ENCODE measurements around the gene SF3A2.

The SF3A2 gene

DNA sequence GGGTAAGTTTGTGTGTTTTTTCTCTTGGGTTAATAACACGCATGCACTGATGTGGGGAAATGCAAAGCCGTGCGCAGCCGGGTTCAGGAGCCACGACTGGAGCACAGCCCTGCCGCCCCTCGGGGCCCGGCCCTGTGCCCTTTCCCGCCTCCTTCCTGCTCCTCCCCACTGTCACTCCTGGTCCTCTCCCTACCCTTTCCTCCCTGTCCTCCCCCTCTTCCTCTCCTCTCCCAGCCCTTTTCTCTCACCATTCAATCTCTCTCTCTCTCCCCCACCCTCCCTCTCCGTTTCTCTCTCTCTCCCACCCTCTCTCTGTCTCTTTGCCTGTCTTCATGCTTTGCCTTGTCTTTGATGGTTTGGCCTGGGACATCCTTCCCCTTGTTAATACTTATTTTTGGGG, 27.6 kb upstream of the SF3A2 start:
- no peak for DNase-seq

DNA sequence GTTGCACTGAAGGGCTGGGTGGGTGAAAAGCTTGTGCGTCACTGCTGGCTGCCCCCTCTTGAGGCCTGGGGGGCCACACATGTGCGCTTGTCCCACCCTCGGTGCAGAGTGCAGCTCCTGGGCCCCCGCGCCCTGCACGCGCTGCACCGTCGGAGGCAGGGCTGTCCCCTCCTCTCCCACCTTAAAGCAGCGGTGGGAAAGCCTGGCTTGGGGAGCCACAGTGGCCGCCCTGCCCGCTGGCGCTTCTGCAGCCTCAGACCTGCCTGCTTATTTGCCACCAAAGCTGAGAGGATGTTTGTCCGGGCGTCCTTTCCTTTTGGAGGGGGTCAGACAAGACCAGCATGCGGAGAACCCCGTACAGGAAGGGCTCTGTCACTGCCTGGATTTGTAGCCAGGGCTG, 27.2 kb upstream of the SF3A2 start:
- no peak for DNase-seq

DNA sequence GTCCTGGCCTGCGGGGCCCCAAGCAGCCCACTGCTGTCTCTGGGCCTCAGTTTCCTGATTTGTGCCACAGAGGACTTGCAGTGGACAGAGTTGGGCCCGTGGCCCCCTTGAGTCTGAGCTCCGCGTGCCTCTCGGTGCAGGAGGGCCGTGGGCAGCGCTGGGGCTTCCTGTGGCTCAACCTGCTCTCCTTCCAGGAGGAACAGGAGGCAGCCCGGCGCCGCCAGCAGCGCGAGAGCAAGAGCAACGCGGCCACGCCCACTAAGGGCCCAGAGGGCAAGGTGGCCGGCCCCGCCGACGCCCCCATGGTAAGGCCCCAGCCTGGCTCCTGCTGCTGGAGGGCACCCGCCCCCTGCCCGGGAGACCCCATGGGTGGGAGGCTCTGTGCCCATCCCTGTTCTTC, 26.4 kb upstream of the SF3A2 start:
- DNase-seq, result no peak

DNA sequence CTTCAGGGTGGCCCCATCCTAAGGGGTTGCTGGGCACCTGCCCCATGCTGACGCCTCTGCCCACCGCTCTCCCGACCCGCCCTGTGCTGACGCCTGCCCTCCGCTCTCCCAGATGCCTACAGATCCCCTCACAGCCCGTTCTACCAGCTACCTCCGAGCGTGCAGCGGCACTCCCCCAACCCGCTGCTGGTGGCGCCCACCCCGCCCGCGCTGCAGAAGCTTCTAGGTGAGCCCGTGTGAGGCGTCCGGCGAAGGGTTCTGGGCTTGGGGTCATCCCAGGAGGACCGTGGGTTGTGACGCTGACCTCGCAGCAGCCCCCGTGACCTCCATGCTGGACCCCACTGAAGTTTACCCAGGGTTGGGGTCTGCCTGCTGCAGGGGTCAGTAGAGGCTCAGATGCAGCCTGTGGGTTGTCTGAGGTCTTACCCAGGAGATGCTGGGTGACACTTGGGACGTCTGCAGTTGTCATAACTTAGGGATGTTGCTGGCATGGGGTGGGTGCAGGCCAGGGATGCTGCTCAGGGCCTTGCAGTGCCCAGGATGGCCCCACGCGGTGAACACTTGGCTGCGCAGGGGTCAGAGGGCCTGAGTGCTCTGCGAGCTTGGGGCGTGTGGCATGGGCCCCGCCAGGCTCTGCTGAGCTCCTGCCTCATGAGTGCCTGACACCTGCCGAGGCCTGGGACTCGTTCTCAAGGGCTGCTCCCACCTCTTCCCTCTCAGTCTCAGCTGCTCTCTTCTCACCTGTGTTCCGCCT, 25.5 kb upstream of the SF3A2 start:
- DNase-seq, result no peak

DNA sequence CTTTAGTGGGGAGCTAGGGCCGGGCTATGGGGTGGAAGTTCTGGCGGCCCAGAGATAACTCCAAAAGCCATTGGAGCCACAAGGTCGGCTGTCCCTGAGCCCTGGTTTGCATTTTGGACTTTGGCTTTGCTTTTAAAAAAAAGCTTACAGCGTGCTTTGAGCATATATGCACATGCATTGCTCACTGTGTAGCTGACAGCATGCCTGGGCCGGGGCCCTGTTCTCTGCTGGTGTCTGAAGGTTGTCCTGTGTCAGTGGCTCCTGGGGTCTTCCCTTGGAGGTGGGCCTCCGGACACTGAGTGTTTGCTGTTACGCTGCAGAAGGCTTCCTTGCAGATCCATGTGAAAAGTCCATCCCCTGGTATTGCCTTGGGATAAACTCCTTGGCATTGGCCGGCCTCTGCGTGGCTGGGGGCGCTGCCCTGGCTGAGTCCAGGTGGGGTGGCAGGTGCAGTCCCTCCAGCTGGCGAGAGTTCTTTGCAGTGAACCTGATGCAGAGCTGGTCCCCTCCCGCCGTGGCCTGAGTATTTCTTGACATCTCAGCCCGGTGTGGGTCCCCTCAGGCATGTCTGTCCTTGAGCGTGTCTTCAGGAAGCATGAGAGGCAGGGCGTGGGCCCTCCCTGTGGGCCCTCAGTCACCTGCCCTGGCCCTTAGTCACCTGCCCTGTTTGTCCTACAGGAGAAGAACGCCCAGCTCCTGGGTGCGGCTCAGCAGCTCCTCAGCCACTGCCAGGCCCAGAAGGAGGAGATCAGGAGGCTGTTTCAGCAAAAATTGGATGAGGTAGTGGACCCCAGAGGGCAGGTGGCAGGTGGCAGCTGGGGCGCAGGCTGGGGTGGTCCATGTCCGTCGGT, 23.5 kb upstream of the SF3A2 start:
- no peak for DNase-seq

DNA sequence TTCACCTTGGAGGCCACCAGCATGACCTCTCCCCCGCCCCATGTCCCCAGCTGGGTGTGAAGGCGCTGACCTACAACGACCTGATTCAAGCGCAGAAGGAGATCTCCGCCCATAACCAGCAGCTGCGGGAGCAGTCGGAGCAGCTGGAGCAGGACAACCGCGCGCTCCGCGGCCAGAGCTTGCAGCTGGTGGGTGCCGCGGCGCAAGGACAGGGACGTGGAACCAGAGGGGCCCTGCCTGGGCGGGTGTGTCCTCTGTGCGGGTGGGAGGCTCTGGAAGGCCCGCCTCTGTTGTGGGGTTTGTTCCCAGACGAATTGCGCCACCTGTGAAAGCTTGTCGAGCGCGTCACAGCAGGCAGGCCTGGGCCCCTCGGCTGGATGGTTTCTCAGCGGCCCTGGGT, 22.8 kb upstream of the SF3A2 start:
- no peak for DNase-seq

DNA sequence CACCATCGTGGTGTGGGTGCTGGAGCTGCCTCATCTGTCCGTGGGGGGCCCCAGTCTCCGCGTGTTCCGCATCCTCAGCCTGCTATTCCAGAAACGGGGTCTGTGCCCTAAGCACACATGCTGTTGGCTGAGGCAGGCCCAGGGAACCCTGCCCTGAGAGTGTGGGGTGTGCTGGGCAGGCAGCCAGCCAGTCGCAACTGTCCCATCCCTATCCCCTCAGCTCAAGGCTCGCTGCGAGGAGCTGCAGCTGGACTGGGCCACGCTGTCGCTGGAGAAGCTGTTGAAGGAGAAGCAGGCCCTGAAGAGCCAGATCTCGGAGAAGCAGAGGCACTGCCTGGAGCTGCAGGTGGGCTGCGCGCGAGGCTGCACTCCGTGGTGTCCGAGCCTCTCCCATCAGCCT, 22.4 kb upstream of the SF3A2 start:
- no peak for DNase-seq

DNA sequence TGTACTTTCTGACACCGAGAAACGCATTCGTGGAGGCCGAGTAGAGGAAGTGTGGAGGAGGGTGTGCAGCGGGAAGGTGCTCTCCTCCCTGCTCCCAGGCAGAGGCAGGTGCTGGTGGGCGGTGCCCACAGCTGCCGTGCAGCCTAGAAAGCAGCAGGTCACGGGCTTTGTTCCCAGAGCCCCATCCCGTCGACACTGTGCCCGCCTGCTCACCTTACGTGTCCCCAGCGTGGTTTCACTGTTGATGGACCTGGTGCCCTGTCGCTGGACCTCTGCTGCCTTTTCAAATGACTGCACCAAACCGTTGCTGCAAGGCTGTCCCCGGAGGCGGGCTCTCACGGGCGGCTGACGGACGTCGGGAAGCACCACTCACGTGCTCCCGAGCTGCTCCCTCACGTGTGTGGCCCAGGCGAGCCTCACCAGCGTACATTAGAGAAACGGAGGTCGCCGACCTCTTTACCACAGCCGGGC, 21.3 kb upstream of the SF3A2 start:
- peak; percentile 47 for DNase-seq

DNA sequence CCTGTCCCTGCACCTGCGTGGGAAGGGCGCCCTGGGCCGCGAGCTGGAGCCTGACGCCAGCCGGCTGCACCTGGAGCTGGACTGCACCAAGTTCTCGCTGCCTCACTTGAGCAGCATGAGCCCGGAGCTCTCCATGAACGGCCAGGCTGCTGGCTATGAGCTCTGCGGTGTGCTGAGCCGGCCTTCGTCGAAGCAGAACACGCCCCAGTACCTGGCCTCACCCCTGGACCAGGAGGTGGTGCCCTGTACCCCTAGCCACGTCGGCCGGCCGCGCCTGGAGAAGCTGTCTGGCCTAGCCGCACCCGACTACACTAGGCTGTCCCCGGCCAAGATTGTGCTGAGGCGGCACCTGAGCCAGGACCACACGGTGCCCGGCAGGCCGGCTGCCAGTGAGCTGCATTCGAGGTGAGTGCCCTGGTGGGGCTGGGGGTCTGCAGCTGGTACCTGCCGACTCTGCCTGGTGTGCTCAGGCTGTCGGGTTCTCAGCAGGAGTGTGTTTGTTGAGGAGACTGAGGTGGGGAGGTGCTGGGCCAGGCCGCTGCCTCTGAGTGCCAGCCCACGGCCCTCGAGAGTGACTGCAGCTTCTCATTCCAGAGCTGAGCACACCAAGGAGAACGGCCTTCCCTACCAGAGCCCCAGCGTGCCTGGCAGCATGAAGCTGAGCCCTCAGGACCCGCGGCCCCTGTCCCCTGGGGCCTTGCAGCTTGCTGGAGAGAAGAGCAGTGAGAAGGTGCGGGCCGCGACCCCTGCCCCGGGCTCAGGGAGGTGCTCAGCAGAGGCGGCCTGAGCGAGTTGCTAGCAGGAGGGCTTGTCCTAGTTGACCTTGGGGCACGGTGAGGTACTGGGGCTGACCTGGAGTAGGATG, 20.0 kb upstream of the SF3A2 start:
- no peak for DNase-seq

DNA sequence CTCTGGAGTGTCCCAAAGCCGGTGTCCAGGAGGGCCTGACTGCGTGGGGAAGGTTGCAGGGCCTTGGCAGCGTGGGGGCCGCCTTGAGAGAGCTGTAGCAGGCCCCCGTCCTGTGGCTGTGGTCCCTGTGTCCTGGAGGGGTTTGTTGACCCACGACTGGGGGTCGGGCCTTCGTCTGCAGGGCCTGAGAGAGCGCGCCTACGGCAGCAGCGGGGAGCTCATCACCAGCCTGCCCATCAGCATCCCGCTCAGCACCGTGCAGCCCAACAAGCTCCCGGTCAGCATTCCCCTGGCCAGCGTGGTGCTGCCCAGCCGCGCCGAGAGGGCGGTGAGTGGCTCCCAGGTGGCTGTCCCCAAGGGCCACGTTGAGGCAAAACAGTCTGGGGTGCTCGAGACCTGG, 19.0 kb upstream of the SF3A2 start:
- no peak for DNase-seq

DNA sequence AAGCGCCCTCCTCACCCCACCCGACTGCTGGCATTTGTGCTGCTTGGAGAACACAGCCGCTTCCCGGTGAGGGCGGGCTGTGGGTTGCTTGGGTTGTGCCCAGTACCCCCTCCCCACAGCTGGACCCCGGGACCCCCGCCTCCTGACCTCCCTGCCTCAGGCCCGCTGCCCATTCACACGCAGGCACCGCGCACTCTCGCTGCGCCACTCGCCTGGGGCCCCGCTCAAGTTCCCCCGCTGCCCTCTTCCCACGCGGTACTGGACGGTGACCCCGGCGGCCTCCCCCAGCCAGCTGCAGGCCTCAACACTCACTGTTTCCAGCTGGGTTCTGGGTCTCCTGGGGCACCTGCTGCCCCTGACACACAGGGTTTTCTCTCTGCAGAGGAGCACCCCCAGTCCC, 16.9 kb upstream of the SF3A2 start:
- no peak for DNase-seq

DNA sequence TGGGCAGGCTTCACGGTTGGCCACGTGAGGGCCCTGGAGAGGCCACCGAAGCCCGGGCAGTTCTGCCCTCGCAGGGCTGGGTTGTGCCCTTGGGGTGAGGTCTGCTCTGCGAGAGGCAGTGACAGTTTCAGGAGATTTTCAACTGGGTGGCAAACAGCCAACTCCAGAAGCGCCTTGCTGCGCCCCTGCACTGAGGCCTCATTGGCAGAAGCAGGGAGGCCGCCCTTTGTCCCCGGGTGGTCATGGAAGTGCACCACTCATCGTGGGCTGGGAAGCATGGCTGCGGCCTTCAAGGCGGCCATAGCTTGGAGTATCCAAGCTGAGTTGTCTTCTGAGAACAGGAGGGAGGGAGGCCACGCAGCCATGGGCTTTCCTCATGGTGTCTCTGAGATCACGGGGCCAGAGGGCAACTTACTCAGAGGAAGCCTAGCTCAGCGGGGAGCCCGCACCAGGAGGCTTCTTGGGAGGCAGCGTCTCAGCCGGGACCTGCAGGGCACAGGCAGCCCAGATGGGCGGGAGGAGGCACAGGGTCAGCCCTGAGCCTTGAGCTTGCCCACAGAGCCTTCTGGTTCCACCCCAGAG, 15.3 kb upstream of the SF3A2 start:
- DNase-seq, result no peak

DNA sequence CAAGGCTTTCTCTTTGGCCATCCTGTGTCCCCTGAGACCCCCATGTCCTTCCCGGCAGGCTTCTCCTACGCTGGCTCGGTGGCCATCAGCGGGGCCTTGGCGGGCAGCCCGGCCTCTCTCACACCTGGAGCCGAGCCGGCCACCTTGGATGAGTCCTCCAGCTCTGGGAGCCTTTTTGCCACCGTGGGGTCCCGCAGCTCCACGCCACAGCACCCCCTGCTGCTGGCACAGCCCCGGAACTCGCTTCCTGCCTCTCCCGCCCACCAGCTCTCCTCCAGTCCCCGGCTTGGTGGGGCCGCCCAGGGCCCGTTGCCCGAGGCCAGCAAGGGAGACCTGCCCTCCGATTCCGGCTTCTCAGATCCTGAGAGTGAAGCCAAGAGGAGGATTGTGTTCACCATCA, 14.7 kb upstream of the SF3A2 start:
- DNase-seq, result no peak

DNA sequence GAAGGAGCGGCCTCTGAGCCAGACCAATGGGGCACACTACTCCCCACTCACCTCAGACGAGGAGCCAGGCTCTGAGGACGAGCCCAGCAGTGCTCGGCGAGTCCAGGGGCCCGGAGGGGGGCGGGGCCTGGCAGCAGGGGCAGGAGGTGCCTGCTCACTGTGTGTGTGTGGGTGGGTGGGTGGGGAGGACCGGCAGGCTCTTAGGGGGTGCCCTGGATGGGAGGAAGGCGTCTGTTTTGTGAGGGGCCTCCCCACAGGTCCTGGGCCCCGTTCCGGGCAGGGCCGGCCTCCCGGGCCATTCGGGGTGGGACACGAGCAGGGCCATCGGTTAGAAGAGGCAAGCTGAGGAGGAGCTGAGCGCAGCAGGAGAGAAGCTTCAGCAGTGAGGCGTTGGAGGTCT, 13.2 kb upstream of the SF3A2 start:
- DNase-seq, result no peak

DNA sequence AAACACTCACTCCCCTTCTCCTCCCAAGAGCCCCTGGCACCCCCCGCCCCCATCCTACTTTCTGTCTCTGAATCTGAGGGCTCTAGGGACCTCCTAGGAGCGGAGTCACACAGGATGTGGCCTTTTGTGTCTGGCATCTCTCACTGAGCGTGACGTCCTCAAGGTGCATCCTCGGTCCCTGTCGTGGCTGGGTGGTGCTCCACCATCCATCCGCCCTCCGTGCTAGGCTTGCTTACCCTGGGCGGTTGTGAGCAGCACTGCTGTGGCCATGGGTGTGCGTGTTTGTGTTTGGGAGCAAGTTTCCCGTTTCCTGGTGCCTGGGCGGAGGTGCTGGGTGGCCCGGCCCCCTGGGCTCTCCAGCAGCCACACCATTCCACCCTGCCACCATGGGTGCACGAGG, 12.7 kb upstream of the SF3A2 start:
- DNase-seq, result no peak

DNA sequence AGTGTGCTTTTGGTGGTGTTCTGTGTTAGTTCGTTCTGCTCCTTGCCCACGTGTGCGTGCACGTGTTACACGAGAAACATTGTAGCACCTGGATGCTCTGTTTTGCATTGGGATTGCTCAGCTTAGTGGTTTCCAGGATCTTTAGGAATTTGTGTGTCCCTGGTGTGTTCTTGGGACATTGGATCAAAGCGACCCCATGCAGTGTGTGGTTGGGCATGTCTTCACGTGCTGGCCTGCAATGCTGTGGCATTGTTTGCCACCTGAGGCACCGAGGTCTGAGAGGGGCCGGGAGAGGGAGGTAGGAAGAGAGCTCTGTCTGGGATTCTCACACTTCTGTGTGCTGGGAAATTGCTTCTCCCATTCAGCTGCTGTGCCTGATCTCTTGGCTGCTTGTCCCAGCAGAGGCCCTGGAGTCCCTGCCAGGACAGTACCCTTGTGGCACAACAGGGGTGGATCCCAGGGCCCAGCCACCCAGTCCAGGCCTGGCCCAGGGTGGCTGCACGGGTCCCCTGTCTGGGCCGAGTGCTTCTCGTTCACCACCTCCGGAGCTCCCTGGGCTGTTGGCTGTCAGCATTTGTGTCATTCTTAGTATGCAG, 11.8 kb upstream of the SF3A2 start:
- no peak for DNase-seq

DNA sequence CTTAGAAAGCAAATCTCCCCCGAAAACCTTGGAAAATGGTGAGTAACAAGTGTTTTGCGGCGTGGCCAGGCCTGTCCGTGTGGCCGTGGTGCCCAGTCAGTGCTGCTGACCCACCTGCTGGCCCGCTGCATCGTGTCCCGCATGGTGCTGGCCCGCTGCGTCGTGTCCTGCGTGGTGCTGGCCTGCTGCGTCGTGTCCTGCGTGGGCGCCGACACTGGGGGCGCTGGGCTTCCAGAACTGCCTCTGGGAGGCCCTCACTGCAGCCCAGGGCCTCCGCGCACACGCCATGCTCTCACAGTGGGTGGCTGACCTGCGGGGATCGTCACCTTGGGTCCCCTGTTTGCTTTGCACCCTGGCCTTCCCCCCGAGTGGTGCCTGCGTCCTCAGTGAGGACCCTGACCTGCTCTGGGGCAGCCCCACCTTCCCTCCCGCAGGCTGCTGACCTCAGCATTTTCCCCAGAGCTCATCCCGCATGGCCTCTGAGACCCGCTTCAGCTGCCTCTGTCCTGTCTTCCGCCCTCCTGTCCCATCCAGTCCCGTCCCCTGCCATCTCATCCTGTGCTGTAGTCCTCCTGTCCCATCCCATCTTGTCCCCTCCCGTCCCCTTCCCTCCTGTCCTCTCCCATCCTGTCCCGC, 11.1 kb upstream of the SF3A2 start:
- no peak for DNase-seq

DNA sequence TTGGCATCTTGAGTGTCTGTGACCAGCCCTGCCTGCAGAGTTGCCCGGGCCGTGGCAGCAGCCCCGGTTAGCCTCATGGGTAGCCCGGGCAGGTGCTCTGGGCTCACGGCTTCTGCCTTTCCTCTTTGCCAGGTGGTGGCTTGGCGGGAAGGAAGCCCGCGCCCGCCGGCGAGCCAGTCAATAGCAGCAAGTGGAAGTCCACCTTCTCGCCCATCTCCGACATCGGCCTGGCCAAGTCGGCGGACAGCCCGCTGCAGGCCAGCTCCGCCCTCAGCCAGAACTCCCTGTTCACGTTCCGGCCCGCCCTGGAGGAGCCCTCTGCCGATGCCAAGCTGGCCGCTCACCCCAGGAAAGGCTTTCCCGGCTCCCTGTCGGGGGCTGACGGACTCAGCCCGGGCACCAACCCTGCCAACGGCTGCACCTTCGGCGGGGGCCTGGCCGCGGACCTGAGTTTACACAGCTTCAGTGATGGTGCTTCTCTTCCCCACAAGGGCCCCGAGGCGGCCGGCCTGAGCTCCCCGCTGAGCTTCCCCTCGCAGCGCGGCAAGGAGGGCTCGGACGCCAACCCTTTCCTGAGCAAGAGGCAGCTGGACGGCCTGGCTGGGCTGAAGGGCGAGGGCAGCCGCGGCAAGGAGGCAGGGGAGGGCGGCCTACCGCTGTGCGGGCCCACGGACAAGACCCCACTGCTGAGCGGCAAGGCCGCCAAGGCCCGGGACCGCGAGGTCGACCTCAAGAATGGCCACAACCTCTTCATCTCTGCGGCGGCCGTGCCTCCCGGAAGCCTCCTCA, 10.4 kb upstream of the SF3A2 start:
- DNase-seq, result no peak

DNA sequence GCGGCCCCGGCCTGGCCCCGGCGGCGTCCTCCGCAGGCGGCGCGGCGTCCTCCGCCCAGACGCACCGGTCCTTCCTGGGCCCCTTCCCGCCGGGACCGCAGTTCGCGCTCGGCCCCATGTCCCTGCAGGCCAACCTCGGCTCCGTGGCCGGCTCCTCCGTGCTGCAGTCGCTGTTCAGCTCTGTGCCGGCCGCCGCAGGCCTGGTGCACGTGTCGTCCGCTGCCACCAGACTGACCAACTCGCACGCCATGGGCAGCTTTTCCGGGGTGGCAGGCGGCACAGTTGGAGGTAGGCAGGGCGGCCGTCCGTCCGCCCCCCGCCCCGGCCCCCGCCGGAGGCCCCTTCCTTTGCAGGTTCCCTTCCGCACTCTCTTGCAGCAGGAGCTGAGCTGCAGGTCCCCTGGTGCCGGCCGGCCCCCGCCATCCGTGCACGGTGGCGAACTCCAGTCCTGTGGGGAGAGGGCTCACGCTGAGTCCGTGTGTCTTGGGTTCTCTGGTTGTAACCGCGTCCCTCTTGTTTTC, 9.7 kb upstream of the SF3A2 start:
- DNase-seq, result no peak

DNA sequence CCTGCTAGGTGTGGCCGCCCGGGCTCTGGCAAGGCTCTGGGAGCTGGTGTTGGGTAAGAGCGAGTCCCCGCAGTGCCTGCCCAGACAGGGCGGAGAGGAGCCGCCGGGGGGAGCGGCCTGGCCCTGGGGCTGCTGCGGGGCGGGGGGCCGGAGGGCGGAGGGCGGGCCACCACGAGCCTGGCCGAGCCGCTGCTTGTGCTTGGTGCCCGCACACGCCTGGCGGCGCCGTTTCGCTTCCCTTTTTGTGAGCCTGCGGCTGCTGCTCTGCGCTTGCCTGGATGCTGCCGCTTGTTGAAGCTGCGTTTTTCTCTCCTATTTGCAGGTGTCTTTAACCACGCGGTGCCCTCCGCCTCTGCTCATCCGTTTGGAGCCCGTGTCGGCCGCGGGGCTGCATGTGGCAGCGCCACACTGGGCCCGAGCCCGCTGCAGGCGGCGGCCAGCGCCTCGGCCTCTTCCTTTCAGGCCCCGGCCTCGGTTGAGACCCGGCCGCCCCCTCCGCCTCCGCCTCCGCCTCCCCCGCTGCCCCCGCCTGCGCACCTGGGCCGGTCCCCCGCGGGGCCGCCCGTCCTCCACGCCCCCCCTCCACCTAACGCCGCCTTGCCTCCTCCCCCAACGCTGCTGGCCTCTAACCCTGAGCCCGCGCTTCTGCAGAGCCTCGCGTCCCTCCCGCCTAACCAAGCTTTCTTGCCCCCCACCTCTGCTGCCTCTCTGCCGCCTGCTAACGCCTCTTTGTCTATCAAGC, 9.0 kb upstream of the SF3A2 start:
- DNase-seq, result no peak
